HG02588 (cell line): Measurements from ENCODE around the gene HIVEP3.

Source experiments
- ATAC-seq: cut with Tn5 transposase; IDR thresholded peaks from one replicate; pipeline ENCODE4 v1.9.1; 2021; ENCODE audit warnings: mild to moderate bottlenecking, moderate library complexity; ENCODE audit not compliant: unreplicated experiment

HIVEP3 gene

GRCh38 chr1:41716188-41717130, 202.3 kb downstream of the HIVEP3 start:
- no peak for ATAC-seq

GRCh38 chr1:41715441-41716095, 203.2 kb downstream of the HIVEP3 start:
- no peak for ATAC-seq

- ATAC-seq = no peak
Observed at GRCh38 chr1:41714638-41715389, 203.9 kb downstream of the HIVEP3 start.

GRCh38 chr1:41713557-41714327, 205.0 kb downstream of the HIVEP3 start:
- no peak for ATAC-seq

GRCh38 chr1:41713141-41713540, 205.6 kb downstream of the HIVEP3 start:
- no peak for ATAC-seq

- ATAC-seq = no peak
Observed at GRCh38 chr1:41712695-41713094, 206.0 kb downstream of the HIVEP3 start.

- no peak for ATAC-seq
Observed at GRCh38 chr1:41712081-41712480, 206.6 kb downstream of the HIVEP3 start.

GRCh38 chr1:41711581-41711980, 207.1 kb downstream of the HIVEP3 start:
- no peak for ATAC-seq

- ATAC-seq = no peak
Observed at GRCh38 chr1:41710980-41711379, 207.7 kb downstream of the HIVEP3 start.

- no peak for ATAC-seq
Observed at GRCh38 chr1:41709873-41710272, 208.8 kb downstream of the HIVEP3 start.

- ATAC-seq = no peak
Observed at GRCh38 chr1:41709331-41709730, 209.4 kb downstream of the HIVEP3 start.

- no peak for ATAC-seq
Observed at GRCh38 chr1:41708332-41708731, 210.4 kb downstream of the HIVEP3 start.

- ATAC-seq = no peak
Observed at GRCh38 chr1:41707793-41708192, 210.9 kb downstream of the HIVEP3 start.

GRCh38 chr1:41705798-41706197, 212.9 kb downstream of the HIVEP3 start:
- ATAC-seq = no peak

GRCh38 chr1:41704196-41704595, 214.5 kb downstream of the HIVEP3 start:
- no peak for ATAC-seq

- ATAC-seq = no peak
Observed at GRCh38 chr1:41702771-41703170, 216.0 kb downstream of the HIVEP3 start.

- no peak for ATAC-seq
Observed at GRCh38 chr1:41700986-41701535, 217.7 kb downstream of the HIVEP3 start.

GRCh38 chr1:41700581-41700980, 218.1 kb downstream of the HIVEP3 start:
- no peak for ATAC-seq

- no peak for ATAC-seq
Observed at GRCh38 chr1:41699861-41700248, 218.9 kb downstream of the HIVEP3 start.
